ENCODE data around the gene NSFL1C.
A peak's percentile ranks its signal among the peaks of the same experiment; 100 is the strongest.
"Not testable (repeated sequence)": the region's sequence is repeated elsewhere in the genome, so short reads cannot be mapped to it uniquely, and the experiment has no call there.

The NSFL1C gene

GRCh38 chr20:1423206-1423605 lies 43.4 kb downstream of the NSFL1C start:
- DNase-seq = no peak

GRCh38 chr20:1422753-1423152 lies 43.9 kb downstream of the NSFL1C start:
- no peak for DNase-seq

- DNase-seq = no peak
Measured at GRCh38 chr20:1420066-1420465, 46.6 kb downstream of the NSFL1C start.

GRCh38 chr20:1418350-1418749 lies 48.3 kb downstream of the NSFL1C start:
- no peak for DNase-seq

GRCh38 chr20:1417790-1418189 lies 48.9 kb downstream of the NSFL1C start:
- DNase-seq = no peak

GRCh38 chr20:1417273-1417672 lies 49.4 kb downstream of the NSFL1C start:
- DNase-seq = no peak

DNA sequence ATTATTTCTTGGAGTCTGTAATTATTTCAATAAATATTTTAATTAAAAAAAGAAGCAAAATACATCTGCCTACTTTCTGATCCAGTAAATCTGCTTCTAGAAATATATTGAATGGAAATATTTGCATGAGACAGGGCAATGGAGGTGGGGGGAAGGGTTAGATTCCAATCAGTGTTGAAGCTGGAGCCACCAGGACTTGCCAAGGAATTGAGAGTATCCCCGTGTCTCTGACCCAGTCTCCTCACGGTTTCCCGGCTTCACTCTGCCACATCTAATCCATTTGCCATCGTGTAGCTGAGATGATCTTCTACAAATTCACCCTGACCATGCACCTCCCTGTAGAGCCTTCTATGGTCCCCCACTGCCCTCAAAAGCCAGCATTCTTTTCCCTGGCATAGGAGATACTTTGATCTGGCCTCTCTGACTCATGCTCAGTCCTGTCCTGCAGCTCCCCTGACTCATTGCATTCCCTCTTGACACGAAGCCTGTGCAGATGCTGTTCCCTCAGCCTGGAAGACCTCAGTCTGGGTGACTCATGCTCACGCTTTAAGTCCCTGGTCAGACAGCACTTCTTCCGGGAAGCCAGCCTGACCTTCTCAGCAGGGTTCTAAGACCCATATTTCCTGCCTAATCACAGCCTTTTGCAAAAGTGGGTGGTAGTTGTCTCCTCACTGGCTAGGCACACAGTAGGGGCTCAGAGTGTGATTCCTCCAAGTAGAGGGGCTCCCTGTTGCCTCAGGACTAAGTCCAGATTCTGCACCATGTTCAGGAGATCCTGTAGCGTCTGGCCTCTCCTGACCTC lies 50.8 kb downstream of the NSFL1C start:
- no peak for DNase-seq

DNA sequence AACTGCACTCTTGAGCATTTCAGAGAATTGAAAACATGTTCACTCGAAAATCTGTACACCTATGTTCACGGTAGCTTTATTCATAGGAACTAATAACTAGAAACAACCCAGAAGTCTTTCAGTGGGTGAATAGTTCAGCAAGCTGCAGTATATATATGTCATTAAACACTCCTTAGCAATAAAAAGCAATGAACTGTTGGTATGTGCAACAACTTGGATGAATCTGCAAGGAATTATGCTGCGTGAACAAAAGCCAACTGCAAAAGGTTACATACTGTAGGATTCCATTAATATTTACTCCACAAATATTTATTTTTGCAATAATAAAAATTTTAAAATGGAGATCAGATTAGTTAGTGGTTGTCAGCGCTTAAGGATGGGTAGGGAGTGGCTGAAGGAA lies 51.7 kb downstream of the NSFL1C start:
- DNase-seq = no peak

DNA sequence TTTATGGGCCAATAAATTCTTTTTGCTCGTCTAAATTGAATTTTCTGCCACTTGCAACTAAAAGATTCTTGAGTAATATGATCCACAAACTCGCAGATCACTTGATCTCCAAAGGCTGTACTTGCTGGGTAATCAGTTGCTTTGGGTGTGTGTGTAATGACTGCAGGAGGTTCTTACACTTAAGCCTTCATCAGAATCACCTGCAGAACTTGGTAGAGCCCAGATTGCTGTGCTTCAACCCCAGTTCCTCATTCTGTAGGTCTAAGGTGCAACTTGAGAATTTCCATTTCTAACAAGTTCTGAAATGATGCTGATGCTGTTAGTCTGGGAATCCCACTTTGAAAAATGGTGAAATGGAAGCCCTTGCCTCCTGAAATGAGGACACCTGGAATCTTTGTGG lies 60.8 kb downstream of the NSFL1C start:
- no peak for DNase-seq

GRCh38 chr20:1403624-1404023 lies 63.0 kb downstream of the NSFL1C start:
- no peak for DNase-seq

- DNase-seq = no peak
Measured at GRCh38 chr20:1402149-1402548, 64.5 kb downstream of the NSFL1C start.

GRCh38 chr20:1401451-1401907 lies 65.2 kb downstream of the NSFL1C start:
- DNase-seq = no peak

DNA sequence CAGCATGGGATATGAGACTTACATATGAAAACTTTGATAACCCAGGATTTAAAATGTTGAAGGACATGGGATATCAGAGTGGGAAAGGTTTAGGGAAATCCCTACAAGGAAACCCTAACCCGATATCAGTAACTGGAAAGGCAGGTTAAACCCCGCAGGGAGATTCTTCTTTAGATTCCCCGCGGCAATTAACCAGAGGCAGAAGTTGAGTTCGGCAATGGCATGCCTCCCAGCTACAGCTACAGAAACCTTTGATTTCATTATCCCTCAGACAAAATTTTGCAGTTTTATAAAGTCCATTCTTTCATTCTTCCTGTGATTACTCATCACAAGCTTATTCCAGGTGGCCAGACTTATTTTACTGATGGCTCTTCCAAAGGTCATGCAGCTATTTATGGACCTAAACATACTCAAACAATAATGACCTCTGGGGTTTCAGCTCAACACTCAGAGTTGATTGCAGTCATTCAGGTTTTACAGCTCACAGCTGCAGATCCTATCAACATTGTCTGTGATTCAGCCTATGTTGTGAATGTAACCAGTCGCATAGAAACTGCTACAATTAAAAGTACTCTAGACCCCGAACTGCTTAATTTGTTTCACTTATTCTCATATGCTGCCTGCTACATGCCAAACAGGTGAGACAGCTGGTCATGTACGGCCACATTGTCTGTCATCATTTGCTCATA lies 66.8 kb downstream of the NSFL1C start:
- DNase-seq = not testable (repeated sequence)

DNA sequence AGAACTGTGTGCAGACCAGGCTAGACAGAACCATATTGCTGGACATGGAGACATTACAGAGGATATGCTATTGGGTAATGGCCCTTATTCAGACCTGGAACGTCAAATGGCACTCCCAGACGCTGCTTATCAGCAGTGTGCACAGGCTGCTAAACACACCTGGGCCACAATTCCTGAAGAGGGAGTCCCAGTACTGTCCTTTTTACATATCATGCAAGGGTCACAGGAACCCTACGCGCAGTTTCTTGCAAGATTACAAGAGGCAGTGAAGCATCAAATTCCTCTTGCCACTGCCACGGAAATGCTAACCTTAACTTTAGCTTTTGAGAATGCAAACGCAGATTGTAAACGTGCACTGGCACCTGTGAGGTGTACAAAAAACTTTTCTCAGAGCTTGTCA lies 68.5 kb downstream of the NSFL1C start:
- DNase-seq = not testable (repeated sequence)

DNA sequence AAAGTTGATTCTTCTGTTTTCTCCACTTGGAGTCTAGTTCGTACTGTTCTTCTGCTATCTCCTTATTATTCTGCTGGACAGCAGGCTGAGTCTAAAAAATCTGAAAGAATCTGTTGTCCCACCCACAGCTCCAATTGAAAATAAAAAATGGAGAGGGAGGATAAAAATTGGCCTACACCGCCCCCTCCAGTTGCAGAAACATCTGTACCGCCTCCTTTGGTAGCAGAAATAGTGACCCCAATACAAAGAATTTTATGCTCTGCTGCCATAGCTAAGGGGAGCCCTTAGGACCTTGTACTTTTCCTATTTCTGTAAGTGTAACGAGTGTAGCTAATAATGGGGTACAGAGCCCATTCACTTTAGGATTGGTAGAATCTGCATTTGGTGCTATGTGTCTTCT lies 68.9 kb downstream of the NSFL1C start:
- DNase-seq = no peak

DNA sequence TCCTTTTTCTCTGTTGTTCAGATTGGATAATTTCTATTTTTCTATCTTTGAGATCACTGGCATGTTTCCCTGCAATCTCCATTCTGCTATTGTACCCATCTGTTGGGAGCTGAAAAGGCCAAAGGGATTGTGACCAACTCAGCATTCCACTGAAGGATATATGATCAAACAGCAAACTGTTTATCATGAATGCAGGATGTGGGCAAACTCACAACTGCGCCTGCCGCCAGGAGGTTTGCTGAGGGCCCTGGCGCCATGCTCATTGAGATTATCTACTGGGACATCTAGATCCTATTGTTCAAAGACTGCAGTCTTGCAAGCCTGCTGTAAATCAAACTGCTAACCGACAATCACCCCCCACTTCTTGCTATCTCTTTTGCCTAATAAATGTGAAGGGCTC lies 69.9 kb downstream of the NSFL1C start:
- DNase-seq = no peak

GRCh38 chr20:1396264-1396663 lies 70.4 kb downstream of the NSFL1C start:
- DNase-seq = no peak

- no peak for DNase-seq
Measured at GRCh38 chr20:1394686-1395085, 72.0 kb downstream of the NSFL1C start.

- no peak for DNase-seq
Measured at GRCh38 chr20:1393507-1393882, 73.2 kb downstream of the NSFL1C start.

DNA sequence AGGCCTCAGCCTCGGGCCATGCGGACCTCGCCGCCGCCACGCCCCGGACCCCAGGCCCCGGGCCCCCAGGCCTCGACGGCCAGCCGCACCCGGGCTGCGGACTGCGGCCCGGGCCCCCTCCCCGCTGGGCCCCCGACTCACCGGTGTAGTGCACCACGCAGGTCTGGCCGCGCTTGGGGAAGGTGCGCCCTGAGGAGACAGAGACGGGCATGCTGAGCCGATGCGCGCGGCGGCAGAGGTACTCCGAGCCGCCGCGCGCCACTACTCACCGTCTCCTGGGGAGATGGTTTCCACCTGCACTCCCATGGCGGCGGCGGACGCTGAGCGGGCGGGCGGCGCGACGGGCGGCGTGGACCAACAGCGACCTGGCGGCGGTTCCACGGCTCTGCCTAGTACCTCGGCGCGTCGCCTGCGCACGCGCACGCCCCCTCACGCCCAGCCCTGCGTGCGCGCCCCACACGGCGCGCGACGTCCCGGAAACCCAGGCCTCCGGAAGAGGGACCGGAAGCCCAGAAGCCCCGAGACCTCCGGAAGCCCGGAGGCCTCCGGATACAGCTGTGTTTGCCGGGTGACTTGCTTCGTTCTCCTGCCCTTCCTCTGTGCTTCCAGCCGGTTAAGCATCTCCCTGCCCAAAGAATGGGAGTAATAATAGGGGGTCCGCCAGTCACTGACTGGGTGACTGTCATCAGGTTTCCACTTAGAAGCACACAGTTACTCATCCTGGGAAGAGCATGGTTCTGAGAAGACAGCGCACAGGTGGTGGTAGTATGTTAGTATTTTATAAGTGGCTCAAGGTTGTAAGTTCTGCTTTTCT lies 73.7 kb downstream of the NSFL1C start, which contains the start of gene FKBP1A:
TSS of gene FKBP1A (minus strand) at position 362 of the 814 bp plus-strand sequence. CDS start at position 306, 56 bp downstream.
- peak; percentile 46 for DNase-seq

- DNase-seq = no peak
Measured at GRCh38 chr20:1392443-1392692, 74.3 kb downstream of the NSFL1C start.

Data from NCI-H2107 (cell line).